ENCODE results near the gene ARFIP1.

The ARFIP1 gene

DNA sequence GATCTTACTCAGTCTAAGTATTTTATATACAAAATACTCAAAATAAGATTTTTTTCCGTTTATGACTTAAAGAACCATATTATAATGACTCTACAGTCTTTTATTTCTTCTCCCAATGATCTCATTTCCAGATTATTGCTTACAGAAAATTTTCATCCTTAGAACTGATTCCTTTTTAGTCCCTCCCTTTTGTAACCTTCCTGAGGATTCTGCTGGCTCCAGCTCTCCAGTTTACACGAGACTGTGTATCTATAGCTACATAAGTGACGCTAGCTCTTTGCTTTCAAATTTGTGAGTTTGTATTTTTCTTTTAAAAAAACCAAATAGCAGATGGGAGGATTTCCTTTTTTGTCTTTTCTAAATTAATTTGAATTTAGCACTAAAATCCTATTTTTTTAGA, 180.3 kb downstream of the ARFIP1 start:
- DNase-seq (ENCODE audit: low read depth in 1 of 2, low spot score in 1 of 2): no peak

DNA sequence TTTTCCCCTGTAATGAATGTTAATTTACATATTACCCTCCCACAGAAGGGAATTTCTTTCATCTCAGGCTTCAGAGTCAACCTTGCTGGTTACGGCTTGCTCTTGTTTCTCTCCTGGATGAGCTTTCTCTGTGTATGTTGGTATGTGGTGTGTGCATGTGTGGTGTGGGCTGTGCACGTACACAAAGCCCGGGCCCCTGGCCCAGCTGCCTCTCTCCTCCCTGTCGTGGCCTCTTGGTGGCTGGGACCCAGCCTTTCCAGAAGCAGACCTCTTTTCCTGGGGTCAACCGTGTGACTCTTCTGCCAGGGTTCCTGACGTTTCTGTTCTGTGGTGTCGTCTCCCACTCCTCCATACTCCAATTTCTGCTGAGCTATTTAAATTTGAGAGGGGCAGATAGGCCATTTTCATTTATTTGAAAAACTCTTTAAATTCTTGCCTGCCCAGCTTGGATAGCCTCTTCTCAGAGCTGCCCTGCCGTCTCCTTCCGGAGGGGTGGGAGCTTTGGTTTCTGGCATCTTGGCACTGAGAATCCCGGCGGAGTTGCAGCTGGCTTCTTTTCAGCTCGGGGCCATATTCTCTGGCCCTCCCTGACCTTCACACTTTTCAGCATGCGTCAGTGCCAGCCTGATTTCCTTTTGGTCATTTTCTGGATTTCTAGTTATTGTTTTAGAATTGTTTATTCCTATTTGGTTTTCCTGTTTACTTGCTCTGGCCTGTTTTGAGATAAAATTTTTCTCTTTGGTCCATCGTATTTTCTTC, 181.4 kb downstream of the ARFIP1 start:
- no peak for DNase-seq (ENCODE audit: low read depth in 1 of 2, low spot score in 1 of 2)

DNA sequence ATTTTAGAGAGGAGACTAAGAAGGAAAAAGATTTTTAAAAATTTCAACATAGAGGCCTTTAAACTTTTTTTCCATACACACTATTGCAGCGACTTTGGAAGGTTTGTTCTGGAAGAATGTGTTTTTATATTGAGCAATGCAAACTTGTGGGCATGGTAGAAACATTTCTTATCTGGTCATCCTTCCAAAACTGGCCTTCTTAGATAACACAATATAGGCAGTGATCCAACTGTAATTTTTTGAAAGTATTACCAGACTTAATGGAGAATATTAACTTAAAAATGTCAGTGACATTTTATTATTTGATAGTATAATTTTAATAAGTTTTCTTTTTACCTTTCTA, 182.0 kb downstream of the ARFIP1 start:
- no peak for DNase-seq (ENCODE audit: low read depth in 1 of 2, low spot score in 1 of 2)
